ENCODE measurements around the gene SLC4A9.

GRCh38 chr5:140371356-140372151 is 11.6 kb downstream of the SLC4A9 start:
- TF ChIP-seq CTCF (IDR thresholded peaks at IDR 0.05) (no peak), POLR2A (IDR thresholded peaks at IDR 0.05) (no peak)
